ENCODE data around the gene SLC46A2.

Gene SLC46A2

GRCh38 chr9:112863214-112863613 is 27.5 kb downstream of the SLC46A2 start:
- in situ Hi-C loops (cut with HindIII; ENCODE audit: low pct_unique_long_range_greater_than_20kb, low sequenced_read_pairs): no loop called here
- DNase-seq (ENCODE audit: low read depth in 1 of 2, low spot score in 1 of 2): no peak
- no peak for TF ChIP-seq JUND (IDR thresholded peaks at IDR 0.05; ENCODE audit: low read depth)

GRCh38 chr9:112861638-112862555 is 28.8 kb downstream of the SLC46A2 start:
- DNase-seq (ENCODE audit: low read depth in 1 of 2, low spot score in 1 of 2): no peak
- in situ Hi-C loops (cut with HindIII; ENCODE audit: low pct_unique_long_range_greater_than_20kb, low sequenced_read_pairs): no loop called here
- TF ChIP-seq JUND (IDR thresholded peaks at IDR 0.05; ENCODE audit: low read depth): no peak

- in situ Hi-C loops (cut with HindIII; ENCODE audit: low pct_unique_long_range_greater_than_20kb, low sequenced_read_pairs): no loop called here
- TF ChIP-seq JUND (IDR thresholded peaks at IDR 0.05; ENCODE audit: low read depth): no peak
- no peak for DNase-seq (ENCODE audit: low read depth in 1 of 2, low spot score in 1 of 2)
Measured at GRCh38 chr9:112861155-112861554, 29.5 kb downstream of the SLC46A2 start.

GRCh38 chr9:112860451-112860850 is 30.2 kb downstream of the SLC46A2 start:
- in situ Hi-C loops (cut with HindIII; ENCODE audit: low pct_unique_long_range_greater_than_20kb, low sequenced_read_pairs): no loop called here
- TF ChIP-seq JUND (IDR thresholded peaks at IDR 0.05; ENCODE audit: low read depth): no peak

GRCh38 chr9:112858625-112859147 is 32.0 kb downstream of the SLC46A2 start:
- no peak for DNase-seq (ENCODE audit: low read depth in 1 of 2, low spot score in 1 of 2)
- in situ Hi-C loops (cut with HindIII; ENCODE audit: low pct_unique_long_range_greater_than_20kb, low sequenced_read_pairs): no loop called here
- TF ChIP-seq JUND (IDR thresholded peaks at IDR 0.05; ENCODE audit: low read depth): no peak

More at GRCh38 chr9:112860451-112860850, 30.2 kb downstream of the SLC46A2 start:
- no peak for DNase-seq (ENCODE audit: low read depth in 1 of 2, low spot score in 1 of 2)

GRCh38 chr9:112858005-112858404 is 32.7 kb downstream of the SLC46A2 start:
- TF ChIP-seq JUND (IDR thresholded peaks at IDR 0.05; ENCODE audit: low read depth): no peak
- in situ Hi-C loops (cut with HindIII; ENCODE audit: low pct_unique_long_range_greater_than_20kb, low sequenced_read_pairs): no loop called here
- DNase-seq (ENCODE audit: low read depth in 1 of 2, low spot score in 1 of 2): no peak

GRCh38 chr9:112856843-112857242 is 33.8 kb downstream of the SLC46A2 start:
- no peak for TF ChIP-seq JUND (IDR thresholded peaks at IDR 0.05; ENCODE audit: low read depth)
- no peak for DNase-seq (ENCODE audit: low read depth in 1 of 2, low spot score in 1 of 2)
- in situ Hi-C loops (cut with HindIII; ENCODE audit: low pct_unique_long_range_greater_than_20kb, low sequenced_read_pairs): no loop called here

- TF ChIP-seq JUND (IDR thresholded peaks at IDR 0.05; ENCODE audit: low read depth): no peak
- no peak for DNase-seq (ENCODE audit: low read depth in 1 of 2, low spot score in 1 of 2)
Measured at GRCh38 chr9:112856200-112856599, 34.5 kb downstream of the SLC46A2 start.

GRCh38 chr9:112854657-112855056 is 36.0 kb downstream of the SLC46A2 start:
- in situ Hi-C loops (cut with HindIII; ENCODE audit: low pct_unique_long_range_greater_than_20kb, low sequenced_read_pairs): no loop called here

More at GRCh38 chr9:112856200-112856599, 34.5 kb downstream of the SLC46A2 start:
- in situ Hi-C loops (cut with HindIII; ENCODE audit: low pct_unique_long_range_greater_than_20kb, low sequenced_read_pairs): no loop called here

GRCh38 chr9:112853882-112854585 is 36.6 kb downstream of the SLC46A2 start:
- in situ Hi-C loops (cut with HindIII; ENCODE audit: low pct_unique_long_range_greater_than_20kb, low sequenced_read_pairs): no loop called here
- DNase-seq (ENCODE audit: low read depth in 1 of 2, low spot score in 1 of 2): no peak
- no peak for TF ChIP-seq JUND (IDR thresholded peaks at IDR 0.05; ENCODE audit: low read depth)

More at GRCh38 chr9:112854657-112855056, 36.0 kb downstream of the SLC46A2 start:
- no peak for TF ChIP-seq JUND (IDR thresholded peaks at IDR 0.05; ENCODE audit: low read depth)
- DNase-seq (ENCODE audit: low read depth in 1 of 2, low spot score in 1 of 2): no peak

- TF ChIP-seq JUND (IDR thresholded peaks at IDR 0.05; ENCODE audit: low read depth): no peak
- no peak for DNase-seq (ENCODE audit: low read depth in 1 of 2, low spot score in 1 of 2)
- in situ Hi-C loops (cut with HindIII; ENCODE audit: low pct_unique_long_range_greater_than_20kb, low sequenced_read_pairs): no loop called here
Measured at GRCh38 chr9:112852741-112853504, 37.8 kb downstream of the SLC46A2 start.

- DNase-seq (ENCODE audit: low read depth in 1 of 2, low spot score in 1 of 2): no peak
- in situ Hi-C loops (cut with HindIII; ENCODE audit: low pct_unique_long_range_greater_than_20kb, low sequenced_read_pairs): no loop called here
- no peak for TF ChIP-seq JUND (IDR thresholded peaks at IDR 0.05; ENCODE audit: low read depth)
Measured at GRCh38 chr9:112850840-112851239, 39.8 kb downstream of the SLC46A2 start.

Data from T47D (cell line).